ENCODE measurements around the gene ANTXR1. TPM values are rescaled to one million over a fixed set of nuclear protein-coding genes. Genes with fewer than 3 reads are reported as not detected.

Gene ANTXR1
- total RNA-seq, 1 donor from 2014 or later, result not detected

DNA sequence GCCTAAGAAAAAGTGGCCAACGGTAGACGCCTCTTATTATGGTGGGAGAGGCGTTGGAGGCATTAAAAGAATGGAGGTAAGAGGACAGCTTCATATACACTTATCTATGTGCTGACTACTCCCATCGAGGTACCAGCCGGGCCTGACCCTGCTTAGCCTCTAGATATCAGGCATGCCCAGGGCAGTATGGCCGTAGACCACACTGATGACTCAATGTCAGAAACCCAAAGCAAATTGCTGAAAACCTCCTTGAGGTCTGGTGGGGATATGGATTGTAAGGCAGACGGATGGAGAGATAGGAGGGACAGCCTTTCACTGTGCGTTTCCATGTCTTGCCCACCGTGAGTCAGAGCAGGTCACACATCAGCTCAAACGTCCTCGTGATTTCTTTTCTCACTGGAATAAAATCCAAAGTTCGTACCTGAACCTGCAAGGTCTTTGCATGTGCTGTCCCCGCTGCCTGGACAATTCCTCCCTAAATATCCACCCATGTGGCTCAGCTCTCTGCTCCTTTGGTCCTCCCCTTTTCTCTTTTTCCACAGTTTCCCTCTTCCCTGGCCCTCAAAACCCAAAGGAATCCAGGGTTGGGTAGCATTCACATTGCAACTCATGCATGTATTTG is 168.9 kb downstream of the ANTXR1 start:
- POLR2A ChIA-PET, result no interaction called here
- CTCF ChIA-PET, result no interaction called here
- Mint-ChIP-seq H3K4me1 (no peaks in the 10 kb centered on the region), H3K27ac (no peak overlapping the region), H3K36me3 (ENCODE audit: low read depth) (no peaks in the 10 kb centered on the region), H3K27me3 (peaks cover 5% of the 10 kb centered on the region), H3K4me3 (no peak overlapping the region), H3K9me3 (no peaks in the 10 kb centered on the region)
- intact Hi-C loops (cut with micrococcal nuclease), result no loop called here
- ATAC-seq (ENCODE audit: low read depth) (no peak), DNase-seq (no peak)
- TF ChIP-seq, protein P1, sequence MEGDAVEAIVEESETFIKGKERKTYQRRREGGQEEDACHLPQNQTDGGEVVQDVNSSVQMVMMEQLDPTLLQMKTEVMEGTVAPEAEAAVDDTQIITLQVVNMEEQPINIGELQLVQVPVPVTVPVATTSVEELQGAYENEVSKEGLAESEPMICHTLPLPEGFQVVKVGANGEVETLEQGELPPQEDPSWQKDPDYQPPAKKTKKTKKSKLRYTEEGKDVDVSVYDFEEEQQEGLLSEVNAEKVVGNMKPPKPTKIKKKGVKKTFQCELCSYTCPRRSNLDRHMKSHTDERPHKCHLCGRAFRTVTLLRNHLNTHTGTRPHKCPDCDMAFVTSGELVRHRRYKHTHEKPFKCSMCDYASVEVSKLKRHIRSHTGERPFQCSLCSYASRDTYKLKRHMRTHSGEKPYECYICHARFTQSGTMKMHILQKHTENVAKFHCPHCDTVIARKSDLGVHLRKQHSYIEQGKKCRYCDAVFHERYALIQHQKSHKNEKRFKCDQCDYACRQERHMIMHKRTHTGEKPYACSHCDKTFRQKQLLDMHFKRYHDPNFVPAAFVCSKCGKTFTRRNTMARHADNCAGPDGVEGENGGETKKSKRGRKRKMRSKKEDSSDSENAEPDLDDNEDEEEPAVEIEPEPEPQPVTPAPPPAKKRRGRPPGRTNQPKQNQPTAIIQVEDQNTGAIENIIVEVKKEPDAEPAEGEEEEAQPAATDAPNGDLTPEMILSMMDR (IDR thresholded peaks at IDR 0.05), result no peak

DNA sequence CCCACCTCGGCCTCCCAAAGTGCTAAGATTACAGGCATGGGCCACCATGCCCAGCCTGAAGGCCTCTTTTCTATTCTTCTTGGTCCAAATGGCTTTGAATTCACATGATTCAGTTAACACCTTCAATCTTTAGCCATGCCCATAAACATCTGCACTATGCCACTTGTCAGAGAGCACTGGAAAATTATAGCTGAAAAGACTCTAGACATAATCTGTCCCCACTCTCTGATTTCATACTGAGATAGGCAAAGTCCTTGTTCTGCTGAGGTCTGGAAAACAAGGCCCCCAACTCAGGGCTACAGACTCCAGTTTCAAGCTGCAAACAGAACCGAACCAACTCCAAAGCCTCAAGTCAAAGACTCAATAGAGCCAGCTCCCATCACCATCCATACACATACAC is 170.7 kb downstream of the ANTXR1 start:
- CTCF ChIA-PET, result no interaction called here

DNA sequence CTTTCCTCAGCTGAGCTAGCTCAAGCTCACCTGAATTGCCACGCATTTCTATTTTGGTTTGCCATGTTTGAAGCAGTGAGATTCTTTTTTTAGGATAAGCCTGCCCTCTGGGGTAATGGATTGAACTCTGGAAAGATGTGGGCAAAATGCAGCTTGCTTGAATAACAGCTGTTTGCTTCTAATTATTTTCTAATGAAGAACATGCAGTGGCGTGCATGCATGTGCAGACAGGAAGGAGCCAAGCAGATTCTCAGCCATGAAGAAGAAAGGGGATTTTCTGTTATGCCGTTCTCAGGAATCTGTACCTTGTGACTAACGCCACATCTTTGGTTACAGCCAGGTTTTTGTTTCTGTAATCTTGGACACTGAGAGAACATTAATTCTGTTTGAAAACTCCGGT is 171.2 kb downstream of the ANTXR1 start:
- Mint-ChIP-seq H3K4me3 (no peak overlapping the region), H3K27ac (no peak overlapping the region), H3K27me3 (peaks cover 5% of the 10 kb centered on the region), H3K36me3 (ENCODE audit: low read depth) (no peaks in the 10 kb centered on the region), H3K9me3 (no peaks in the 10 kb centered on the region), H3K4me1 (no peaks in the 10 kb centered on the region)
- intact Hi-C loops (cut with micrococcal nuclease), result no loop called here
- ChIA-PET POLR2A (no interaction called here), CTCF (no interaction called here)
- no peak for DNase-seq
- no peak for ATAC-seq (ENCODE audit: low read depth)
- TF ChIP-seq, protein P1 (IDR thresholded peaks at IDR 0.05), result no peak

More for the DNA sequence above, 170.7 kb downstream of the ANTXR1 start:
- H3K27me3 Mint-ChIP-seq, result peaks cover 5% of the 10 kb centered on the region
- H3K27ac Mint-ChIP-seq, result no peak overlapping the region
- intact Hi-C loops (cut with micrococcal nuclease), result no loop called here
- DNase-seq (no peak), ATAC-seq (ENCODE audit: low read depth) (no peak)
- H3K9me3 Mint-ChIP-seq, result no peaks in the 10 kb centered on the region
- no peak overlapping the region for H3K4me3 Mint-ChIP-seq
- no peaks in the 10 kb centered on the region for H3K4me1 Mint-ChIP-seq
- TF ChIP-seq, protein P1 (IDR thresholded peaks at IDR 0.05), result no peak
- POLR2A ChIA-PET, result no interaction called here
- H3K36me3 Mint-ChIP-seq (ENCODE audit: low read depth), result no peaks in the 10 kb centered on the region

DNA sequence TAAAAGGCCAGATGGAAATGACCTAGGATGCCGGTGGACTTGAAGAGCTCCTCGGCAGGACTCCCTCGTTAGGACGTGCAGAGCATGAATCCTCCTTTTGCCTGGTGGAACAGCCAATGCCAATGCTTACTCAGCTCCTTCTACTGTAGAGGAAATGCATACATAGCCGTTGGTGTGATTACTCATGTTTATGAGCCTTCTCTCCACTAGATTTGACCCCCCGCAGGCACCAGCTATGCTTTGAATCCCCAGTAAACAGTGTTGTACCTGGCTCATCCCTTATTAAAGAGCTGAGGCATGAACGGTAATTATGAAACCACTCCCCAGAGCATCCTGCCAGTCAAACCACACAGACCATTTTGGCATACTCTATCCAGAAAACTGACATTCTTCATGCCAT is 172.8 kb downstream of the ANTXR1 start:
- Mint-ChIP-seq H3K9me3 (no peaks in the 10 kb centered on the region), H3K27ac (no peak overlapping the region), H3K36me3 (ENCODE audit: low read depth) (no peaks in the 10 kb centered on the region), H3K4me1 (no peaks in the 10 kb centered on the region), H3K4me3 (no peak overlapping the region), H3K27me3 (peaks cover 13% of the 10 kb centered on the region)
- POLR2A ChIA-PET, result no interaction called here
- intact Hi-C loops (cut with micrococcal nuclease), result no loop called here
- CTCF ChIA-PET, result no interaction called here
- no peak for ATAC-seq (ENCODE audit: low read depth)
- TF ChIP-seq, protein P1 (IDR thresholded peaks at IDR 0.05), result no peak
- no peak for DNase-seq

DNA sequence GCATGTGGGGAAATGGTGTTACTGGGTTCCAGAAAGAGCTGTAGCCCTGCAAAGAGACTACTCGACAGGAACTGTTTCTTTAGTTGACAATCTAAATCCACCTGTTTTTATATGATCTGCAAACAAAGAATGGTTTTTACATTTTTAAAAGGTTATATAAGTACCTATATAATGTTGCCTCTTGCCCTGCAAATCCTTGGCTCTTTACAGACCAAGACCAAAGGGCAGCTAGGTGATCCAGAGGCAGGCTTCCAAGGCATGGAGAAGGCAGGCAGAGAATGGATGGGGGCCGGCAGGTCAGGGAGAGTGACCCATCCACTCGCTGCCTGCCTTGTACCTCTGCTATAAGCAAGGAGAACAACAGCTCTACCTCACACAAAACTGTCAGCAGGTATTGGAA is 173.6 kb downstream of the ANTXR1 start:
- Mint-ChIP-seq H3K36me3 (ENCODE audit: low read depth) (no peaks in the 10 kb centered on the region), H3K27ac (no peak overlapping the region), H3K4me1 (no peaks in the 10 kb centered on the region), H3K4me3 (no peak overlapping the region), H3K9me3 (no peaks in the 10 kb centered on the region), H3K27me3 (peaks cover 13% of the 10 kb centered on the region)
- ATAC-seq (ENCODE audit: low read depth) (no peak), DNase-seq (no peak)
- intact Hi-C loops (cut with micrococcal nuclease), result no loop called here
- POLR2A ChIA-PET, result no interaction called here
- TF ChIP-seq, protein P1 (IDR thresholded peaks at IDR 0.05), result no peak
- CTCF ChIA-PET, result no interaction called here

All from activated B cell treated with CpG ODN at 0.5 μM for 24 hours (primary cell).